ENCODE measurements around the gene TTL.

DNA sequence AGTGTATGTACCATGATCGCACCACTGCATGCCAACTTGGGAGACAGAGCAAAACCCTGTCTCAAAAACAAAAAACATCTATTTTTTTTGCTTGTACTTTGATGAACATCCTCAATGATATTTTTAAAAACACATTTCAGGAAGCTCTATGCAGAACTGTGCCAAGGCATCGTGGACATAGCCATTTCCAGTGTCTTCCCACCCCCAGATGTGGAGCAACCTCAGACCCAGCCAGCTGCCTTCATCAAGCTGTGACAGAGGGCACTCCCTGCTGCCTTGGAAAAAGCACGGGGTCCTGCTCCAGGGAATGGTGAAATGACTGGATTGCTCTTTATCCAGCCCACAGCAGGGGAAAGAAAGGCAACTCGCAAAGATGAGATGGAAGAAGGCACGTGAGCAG lies 46.6 kb downstream of the TTL start:
- TF ChIP-seq, protein P1, sequence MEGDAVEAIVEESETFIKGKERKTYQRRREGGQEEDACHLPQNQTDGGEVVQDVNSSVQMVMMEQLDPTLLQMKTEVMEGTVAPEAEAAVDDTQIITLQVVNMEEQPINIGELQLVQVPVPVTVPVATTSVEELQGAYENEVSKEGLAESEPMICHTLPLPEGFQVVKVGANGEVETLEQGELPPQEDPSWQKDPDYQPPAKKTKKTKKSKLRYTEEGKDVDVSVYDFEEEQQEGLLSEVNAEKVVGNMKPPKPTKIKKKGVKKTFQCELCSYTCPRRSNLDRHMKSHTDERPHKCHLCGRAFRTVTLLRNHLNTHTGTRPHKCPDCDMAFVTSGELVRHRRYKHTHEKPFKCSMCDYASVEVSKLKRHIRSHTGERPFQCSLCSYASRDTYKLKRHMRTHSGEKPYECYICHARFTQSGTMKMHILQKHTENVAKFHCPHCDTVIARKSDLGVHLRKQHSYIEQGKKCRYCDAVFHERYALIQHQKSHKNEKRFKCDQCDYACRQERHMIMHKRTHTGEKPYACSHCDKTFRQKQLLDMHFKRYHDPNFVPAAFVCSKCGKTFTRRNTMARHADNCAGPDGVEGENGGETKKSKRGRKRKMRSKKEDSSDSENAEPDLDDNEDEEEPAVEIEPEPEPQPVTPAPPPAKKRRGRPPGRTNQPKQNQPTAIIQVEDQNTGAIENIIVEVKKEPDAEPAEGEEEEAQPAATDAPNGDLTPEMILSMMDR (IDR thresholded peaks at IDR 0.05) = no peak
- no peak for TF ChIP-seq POLR2A (IDR thresholded peaks at IDR 0.05)
